GM18517 (cell line): ENCODE results near the gene NAA25.

Experiments used
- ATAC-seq: cut with Tn5 transposase; IDR thresholded peaks from one replicate; pipeline ENCODE4 v1.9.1; 2021; ENCODE audit warnings: mild to moderate bottlenecking, moderate library complexity; ENCODE audit not compliant: unreplicated experiment

The NAA25 gene

DNA sequence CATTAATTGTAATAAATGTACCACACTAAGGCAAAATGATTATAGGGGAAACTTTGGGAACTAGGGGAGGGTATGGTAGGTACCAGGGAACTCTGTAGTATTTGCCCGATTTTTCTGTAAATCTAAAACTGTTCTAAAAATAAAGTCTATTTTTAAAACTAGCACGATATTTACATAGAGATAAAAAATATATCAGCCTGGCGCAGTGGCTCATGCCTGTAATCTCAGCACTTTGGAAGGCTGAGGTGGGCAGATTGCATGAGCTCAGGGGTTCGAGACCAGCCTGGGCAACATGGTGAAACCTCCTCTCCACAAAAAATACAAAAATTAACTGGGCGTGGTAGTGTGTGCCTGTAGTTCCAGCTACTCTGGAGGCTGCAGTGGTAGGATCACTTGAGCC, 128.0 kb downstream of the NAA25 start:
- ATAC-seq: no peak

DNA sequence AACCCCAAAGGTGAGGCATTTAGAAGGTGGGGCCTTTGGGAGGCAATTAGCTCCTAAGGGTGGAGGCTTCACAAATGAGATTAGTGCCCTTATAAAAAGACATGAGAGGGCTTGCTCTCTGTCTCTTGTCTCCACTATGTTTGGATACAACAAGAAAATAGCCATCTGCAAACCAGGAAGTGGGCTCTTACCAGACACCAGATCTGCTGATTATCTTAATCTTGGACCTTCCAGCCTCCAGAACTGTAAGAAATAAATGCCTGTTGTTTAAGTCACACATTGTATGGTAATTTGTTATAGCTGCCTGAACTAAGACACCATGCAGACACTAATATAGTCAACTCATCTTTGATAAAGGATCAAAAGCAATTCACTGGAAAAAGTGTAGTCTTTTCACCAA, 130.0 kb downstream of the NAA25 start:
- ATAC-seq: no peak

DNA sequence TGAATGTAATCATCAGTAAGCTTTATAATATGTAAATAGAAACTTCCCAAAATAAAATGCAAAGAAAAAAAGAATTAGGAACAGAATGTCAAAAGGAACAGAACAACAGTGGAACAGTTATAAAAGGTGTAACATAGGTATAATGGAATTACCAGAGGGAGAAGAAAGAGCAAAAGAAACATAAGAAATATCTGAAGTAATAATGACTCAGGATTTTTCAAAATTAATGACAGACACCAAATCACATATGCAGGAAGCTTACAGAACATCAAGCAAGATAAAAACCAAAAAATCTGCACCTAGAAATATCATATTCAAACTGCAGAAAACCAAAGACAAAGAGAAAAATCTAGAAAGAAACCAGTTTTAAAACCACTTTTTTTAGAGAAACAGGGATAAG, 131.7 kb downstream of the NAA25 start:
- ATAC-seq: no peak
